Immature natural killer cell (primary cell): ENCODE results near the gene LRMDA. TPM values are rescaled to one million over a fixed set of nuclear protein-coding genes. Genes with fewer than 3 reads are reported as not detected.

Experiments used
- DNase-seq, 3 donors: peaks; one replicate each; pipeline ENCODE4 v3.0.0; 2022; ENCODE audit warnings: mixed read lengths in 1 of 3
- H3K27ac Mint-ChIP-seq, 6 donors: one replicate each; pipeline ENCODE4 v1.8.0; 2020; ENCODE audit warnings: mixed read lengths in 6 of 6, mild to moderate bottlenecking in 5 of 6, inconsistent platforms in 4 of 6, moderate library complexity in 3 of 6
- H3K27me3 Mint-ChIP-seq, 3 donors: one replicate each; pipeline ENCODE4 v1.8.0; 2020 to 2021; ENCODE audit warnings: low read depth in 3 of 3, mild to moderate bottlenecking in 3 of 3, mixed read lengths in 3 of 3, moderate library complexity in 3 of 3, inconsistent platforms in 1 of 3
- H3K36me3 Mint-ChIP-seq, 3 donors: one replicate each; pipeline ENCODE4 v1.8.0; 2020; ENCODE audit warnings: mixed read lengths in 3 of 3, inconsistent platforms in 2 of 3, mild to moderate bottlenecking in 2 of 3
- H3K4me1 Mint-ChIP-seq, 2 donors: one replicate each; pipeline ENCODE4 v1.8.0; 2020; ENCODE audit warnings: inconsistent platforms in 2 of 2, mild to moderate bottlenecking in 2 of 2, mixed read lengths in 2 of 2, moderate library complexity in 1 of 2
- H3K4me3 Mint-ChIP-seq, 5 donors: one replicate each; pipeline ENCODE4 v1.8.0; 2020; ENCODE audit warnings: mild to moderate bottlenecking in 5 of 5, mixed read lengths in 5 of 5, inconsistent platforms in 3 of 5, moderate library complexity in 3 of 5
- H3K9me3 Mint-ChIP-seq, 6 donors: one replicate each; pipeline ENCODE4 v1.8.0; 2020; ENCODE audit warnings: mild to moderate bottlenecking in 6 of 6, mixed read lengths in 6 of 6, inconsistent platforms in 4 of 6, moderate library complexity in 3 of 6
- polyA plus RNA-seq, 3 donors: library from polyadenylated mRNA; unstranded; fragments of 300-500 nt; fragmentation: Illumina TruSeq; gene quantifications; one replicate each; pipeline ENCODE4 v1.2.3, GENCODE V29; 2021

LRMDA gene
- polyA plus RNA-seq, 3 donors from 2014 or later = 1.7 to 14.2 (median 2.3) TPM

- no peaks in the 10 kb centered on the region for H3K4me1 Mint-ChIP-seq
- peaks cover 0 to 2% (median 0%) of the 10 kb centered on the region in 3 donors for H3K27me3 Mint-ChIP-seq
- H3K4me3 Mint-ChIP-seq = no peak overlapping the region
- H3K36me3 Mint-ChIP-seq = no peaks in the 10 kb centered on the region
- no peak for DNase-seq
- no peaks in the 10 kb centered on the region for H3K9me3 Mint-ChIP-seq
- H3K27ac Mint-ChIP-seq = no peak overlapping the region
Observed at GRCh38 chr10:75679536-75679935, 248.1 kb downstream of the LRMDA start.

- no peaks in the 10 kb centered on the region for H3K9me3 Mint-ChIP-seq
- H3K4me1 Mint-ChIP-seq = no peaks in the 10 kb centered on the region
- H3K36me3 Mint-ChIP-seq = no peaks in the 10 kb centered on the region
- no peak overlapping the region for H3K27ac Mint-ChIP-seq
- DNase-seq = no peak
- H3K27me3 Mint-ChIP-seq = peaks cover 0 to 2% (median 0%) of the 10 kb centered on the region in 3 donors
- H3K4me3 Mint-ChIP-seq = no peak overlapping the region
Observed at GRCh38 chr10:75681334-75681733, 249.9 kb downstream of the LRMDA start.

DNA sequence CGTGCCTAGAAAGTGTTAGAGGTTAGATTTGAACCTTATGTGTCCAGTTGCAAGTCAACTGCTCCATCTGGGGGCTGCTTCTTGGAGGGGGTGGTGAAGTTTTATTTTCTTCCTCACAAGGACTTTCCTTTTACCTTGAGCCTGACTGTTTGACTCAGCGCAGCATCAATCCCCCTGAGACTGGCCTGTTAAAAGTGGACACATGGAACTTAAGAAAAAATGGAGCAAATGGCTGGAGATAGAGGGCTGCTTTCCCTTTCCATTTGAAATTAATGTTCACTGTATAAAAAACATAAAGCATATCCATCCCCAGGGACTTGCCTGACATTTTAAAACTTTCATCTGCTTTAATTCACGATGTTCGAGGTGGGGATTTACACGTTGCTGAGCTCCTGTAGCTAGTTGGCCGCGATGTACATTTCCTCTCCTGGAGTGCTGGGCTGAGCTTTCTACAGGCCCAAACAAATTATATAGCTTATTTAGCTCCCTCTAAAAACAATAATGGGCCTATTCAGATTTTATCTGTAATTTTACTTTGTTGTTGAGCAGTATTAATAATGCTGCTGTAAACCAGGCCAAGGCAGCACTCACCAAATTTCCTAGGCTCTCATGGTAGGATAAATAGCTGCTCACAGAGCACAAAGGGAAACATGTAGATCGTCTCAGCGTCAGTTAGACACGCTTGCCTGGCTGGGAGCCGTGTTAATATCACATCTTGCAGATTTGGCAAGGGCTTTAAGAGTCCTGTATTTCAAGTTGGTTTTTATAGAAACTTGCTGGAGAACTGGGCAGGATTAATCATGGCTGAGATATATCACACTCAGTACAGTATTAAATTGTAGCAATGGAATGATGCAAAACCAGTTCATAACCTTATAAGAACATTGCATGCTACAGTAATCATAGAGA, 251.5 kb downstream of the LRMDA start:
- peaks cover 0 to 2% (median 0%) of the 10 kb centered on the region in 3 donors for H3K27me3 Mint-ChIP-seq
- H3K27ac Mint-ChIP-seq = no peak overlapping the region
- no peaks in the 10 kb centered on the region for H3K9me3 Mint-ChIP-seq
- H3K36me3 Mint-ChIP-seq = no peaks in the 10 kb centered on the region
- DNase-seq = no peak
- H3K4me1 Mint-ChIP-seq = no peaks in the 10 kb centered on the region
- H3K4me3 Mint-ChIP-seq = no peak overlapping the region

DNA sequence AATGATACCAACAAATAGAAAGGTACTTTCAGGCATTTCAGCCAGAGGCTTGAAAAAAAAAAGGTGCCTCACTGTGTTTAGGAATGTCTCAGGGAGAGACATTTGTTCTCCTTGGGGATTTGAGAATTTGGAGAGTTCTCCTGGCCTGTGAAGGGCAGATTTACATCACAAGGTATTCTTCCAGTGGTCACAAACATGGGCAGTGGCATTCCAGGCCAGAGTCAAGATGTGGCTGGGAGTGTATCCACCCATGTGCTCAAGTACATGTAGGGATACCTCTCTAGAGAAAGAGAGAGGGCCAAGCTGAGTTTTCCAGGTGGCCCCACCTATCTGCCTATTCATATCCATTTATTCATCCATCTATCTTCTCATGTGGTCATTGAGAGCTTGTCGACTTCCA, 253.8 kb downstream of the LRMDA start:
- Mint-ChIP-seq H3K4me3 (no peak overlapping the region), H3K9me3 (no peaks in the 10 kb centered on the region)

GRCh38 chr10:75688506-75689300, 257.3 kb downstream of the LRMDA start:
- H3K4me3 Mint-ChIP-seq = no peak overlapping the region
- no peaks in the 10 kb centered on the region for H3K4me1 Mint-ChIP-seq
- no peaks in the 10 kb centered on the region for H3K36me3 Mint-ChIP-seq
- no peak for DNase-seq
- no peaks in the 10 kb centered on the region for H3K27me3 Mint-ChIP-seq
- no peak overlapping the region for H3K27ac Mint-ChIP-seq
- no peaks in the 10 kb centered on the region for H3K9me3 Mint-ChIP-seq

More for the DNA sequence above, 253.8 kb downstream of the LRMDA start:
- no peak for DNase-seq
- Mint-ChIP-seq H3K27me3 (peaks cover 0 to under 1% (median 0%) of the 10 kb centered on the region in 3 donors), H3K4me1 (no peaks in the 10 kb centered on the region), H3K27ac (no peak overlapping the region), H3K36me3 (no peaks in the 10 kb centered on the region)

- Mint-ChIP-seq H3K36me3 (no peaks in the 10 kb centered on the region), H3K4me3 (no peak overlapping the region), H3K27ac (no peak overlapping the region), H3K9me3 (peaks cover 0 to 1% (median 0%) of the 10 kb centered on the region in 6 donors), H3K27me3 (no peaks in the 10 kb centered on the region), H3K4me1 (no peaks in the 10 kb centered on the region)
- no peak for DNase-seq
Observed at GRCh38 chr10:75693489-75693888, 262.1 kb downstream of the LRMDA start.

GRCh38 chr10:75694269-75694668, 262.8 kb downstream of the LRMDA start:
- Mint-ChIP-seq H3K27me3 (no peaks in the 10 kb centered on the region), H3K4me1 (no peaks in the 10 kb centered on the region), H3K4me3 (no peak overlapping the region), H3K36me3 (no peaks in the 10 kb centered on the region), H3K27ac (no peak overlapping the region), H3K9me3 (peaks cover 0 to 1% (median 0%) of the 10 kb centered on the region in 6 donors)
- no peak for DNase-seq

GRCh38 chr10:75694790-75695189, 263.4 kb downstream of the LRMDA start:
- Mint-ChIP-seq H3K36me3 (no peaks in the 10 kb centered on the region), H3K27me3 (peaks cover 0 to 3% (median 0%) of the 10 kb centered on the region in 3 donors), H3K27ac (no peak overlapping the region), H3K4me3 (no peak overlapping the region), H3K4me1 (no peaks in the 10 kb centered on the region), H3K9me3 (peaks cover 0 to 1% (median 0%) of the 10 kb centered on the region in 6 donors)
- DNase-seq = no peak

GRCh38 chr10:75695994-75696393, 264.6 kb downstream of the LRMDA start:
- Mint-ChIP-seq H3K27me3 (peaks cover 0 to 3% (median 3%) of the 10 kb centered on the region in 3 donors), H3K36me3 (no peaks in the 10 kb centered on the region), H3K4me1 (no peaks in the 10 kb centered on the region), H3K9me3 (peaks cover 0 to 1% (median 0%) of the 10 kb centered on the region in 6 donors), H3K4me3 (no peak overlapping the region), H3K27ac (no peak overlapping the region)
- no peak for DNase-seq

- Mint-ChIP-seq H3K4me1 (no peaks in the 10 kb centered on the region), H3K36me3 (no peaks in the 10 kb centered on the region), H3K9me3 (peaks cover 0 to 1% (median 0%) of the 10 kb centered on the region in 6 donors), H3K27me3 (peaks cover 0 to 4% (median 3%) of the 10 kb centered on the region in 3 donors), H3K4me3 (no peak overlapping the region), H3K27ac (no peak overlapping the region)
- no peak for DNase-seq
Observed at GRCh38 chr10:75696536-75696935, 265.1 kb downstream of the LRMDA start.

DNA sequence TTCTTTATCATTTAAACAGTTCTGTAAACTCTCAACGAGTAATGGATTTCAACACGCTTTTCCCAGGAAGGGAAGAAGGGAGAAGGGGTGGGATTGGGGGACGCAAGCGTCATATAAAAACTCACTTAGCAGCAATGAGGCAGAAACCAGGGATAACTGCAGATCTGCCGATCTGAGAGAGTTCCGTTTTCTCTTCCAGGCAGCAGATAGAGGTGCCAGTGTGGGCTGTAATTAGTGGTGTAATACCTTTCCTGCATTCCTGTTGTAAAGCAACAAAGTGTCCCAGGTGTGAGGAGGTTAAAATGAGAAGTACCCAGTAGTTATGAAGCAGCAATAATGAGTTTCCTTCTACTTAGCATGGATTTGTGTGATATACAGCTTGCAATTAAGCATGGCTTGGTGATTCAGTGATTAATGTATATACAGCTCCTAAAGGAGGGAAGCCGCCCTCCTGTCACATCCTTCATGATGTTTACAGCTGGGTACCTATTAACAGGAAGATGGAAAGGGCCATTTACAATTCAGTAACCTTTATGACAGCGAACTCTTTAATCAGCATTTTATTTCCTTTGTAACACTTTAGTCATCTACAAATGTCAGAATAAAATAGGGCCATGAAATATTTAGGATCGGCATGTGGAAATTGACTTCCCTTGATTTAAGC, 271.9 kb downstream of the LRMDA start:
- H3K27ac Mint-ChIP-seq = no peak overlapping the region
- no peak for DNase-seq
- no peaks in the 10 kb centered on the region for H3K9me3 Mint-ChIP-seq
- H3K4me3 Mint-ChIP-seq = no peak overlapping the region
- H3K27me3 Mint-ChIP-seq = peaks cover 3 to 7% (median 7%) of the 10 kb centered on the region in 3 donors
- no peaks in the 10 kb centered on the region for H3K36me3 Mint-ChIP-seq
- H3K4me1 Mint-ChIP-seq = peaks cover under 1 to 6% of the 10 kb centered on the region in 2 donors

DNA sequence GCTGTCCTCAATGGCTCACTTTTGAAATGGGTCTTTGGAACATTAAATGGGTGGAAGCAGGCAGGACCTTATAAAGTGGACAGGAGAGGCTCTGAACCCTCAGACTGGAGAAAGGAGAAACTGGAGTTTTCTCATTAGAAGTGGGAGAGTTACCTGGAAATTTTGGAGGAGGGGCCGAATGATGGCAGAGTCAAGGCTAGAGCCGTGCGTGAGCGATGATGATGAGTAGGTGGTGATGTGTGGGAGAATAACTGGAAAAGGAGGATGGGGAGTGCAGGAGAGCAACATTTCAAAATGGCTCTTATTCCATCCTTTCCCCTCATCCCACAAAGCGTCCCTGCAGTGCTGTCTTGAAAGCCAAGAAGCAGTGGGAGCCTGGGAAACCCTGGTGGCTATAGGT, 274.0 kb downstream of the LRMDA start:
- Mint-ChIP-seq H3K4me3 (no peak overlapping the region), H3K36me3 (no peaks in the 10 kb centered on the region), H3K4me1 (peaks cover 1 to 7% of the 10 kb centered on the region in 2 donors), H3K27me3 (peaks cover 0 to 14% (median 7%) of the 10 kb centered on the region in 3 donors), H3K27ac (no peak overlapping the region), H3K9me3 (no peaks in the 10 kb centered on the region)
- no peak for DNase-seq

GRCh38 chr10:75707080-75707840, 275.8 kb downstream of the LRMDA start:
- H3K4me3 Mint-ChIP-seq = no peak overlapping the region
- no peaks in the 10 kb centered on the region for H3K36me3 Mint-ChIP-seq
- H3K27me3 Mint-ChIP-seq = peaks cover 0 to 7% (median 7%) of the 10 kb centered on the region in 3 donors
- no peaks in the 10 kb centered on the region for H3K9me3 Mint-ChIP-seq
- no peak for DNase-seq
- H3K27ac Mint-ChIP-seq = no peak overlapping the region
- peaks cover 1 to 13% of the 10 kb centered on the region in 2 donors for H3K4me1 Mint-ChIP-seq
